ENCODE results near the gene EFNA1.
A peak's percentile ranks its signal among the peaks of the same experiment; 100 is the strongest.

EFNA1 gene

GRCh38 chr1:155130272-155131006 is 2.8 kb downstream of the EFNA1 start:
- DNase-seq (ENCODE audit: low read depth): no peak
- no peak for TF ChIP-seq CTCF (IDR thresholded peaks at IDR 0.05; ENCODE audit: low read depth, low read length, missing control alignments)
- H3K4me3 ChIP-seq (ENCODE audit: low read depth, low read length): no peak overlapping the region

GRCh38 chr1:155131285-155131684 is 3.6 kb downstream of the EFNA1 start:
- H3K4me3 ChIP-seq (ENCODE audit: low read depth, low read length): no peak overlapping the region
- no peak for DNase-seq (ENCODE audit: low read depth)
- no peak for TF ChIP-seq CTCF (IDR thresholded peaks at IDR 0.05; ENCODE audit: low read depth, low read length, missing control alignments)

GRCh38 chr1:155131856-155132255 is 4.2 kb downstream of the EFNA1 start:
- H3K4me3 ChIP-seq (ENCODE audit: low read depth, low read length): no peak overlapping the region
- TF ChIP-seq CTCF (IDR thresholded peaks at IDR 0.05; ENCODE audit: low read depth, low read length, missing control alignments): no peak
- no peak for DNase-seq (ENCODE audit: low read depth)

- no peak overlapping the region for H3K4me3 ChIP-seq (ENCODE audit: low read depth, low read length)
- DNase-seq (ENCODE audit: low read depth): no peak
- TF ChIP-seq CTCF (IDR thresholded peaks at IDR 0.05; ENCODE audit: low read depth, low read length, missing control alignments): no peak
Measured at GRCh38 chr1:155133799-155134281, 6.2 kb downstream of the EFNA1 start.

GRCh38 chr1:155134322-155134721 is 6.6 kb downstream of the EFNA1 start:
- TF ChIP-seq CTCF (IDR thresholded peaks at IDR 0.05; ENCODE audit: low read depth, low read length, missing control alignments): no peak
- no peak overlapping the region for H3K4me3 ChIP-seq (ENCODE audit: low read depth, low read length)
- DNase-seq (ENCODE audit: low read depth): no peak

GRCh38 chr1:155134880-155135414 is 7.3 kb downstream of the EFNA1 start:
- peak; percentile 45 for DNase-seq (ENCODE audit: low read depth)
- TF ChIP-seq CTCF (IDR thresholded peaks at IDR 0.05; ENCODE audit: low read depth, low read length, missing control alignments): no peak
- H3K4me3 ChIP-seq (ENCODE audit: low read depth, low read length): peak overlapping the region; percentile 74

Data from GM12864 (cell line).